Right lobe of liver (tissue), 4 donors: ENCODE results near the gene EMC10.

Source experiments
- POLR2A ChIP-seq: fragments of 450-650 bp; IDR thresholded peaks from one replicate; pipeline ENCODE4 v1.6.1; 2017; ENCODE audit warnings: antibody characterized with exemption, mild to moderate bottlenecking
- TF ChIP-seq, protein P1 (sequence below), 4 donors: fragments of 200-600 bp in 3 of 4; fragments of 450-650 bp in 1 of 4; IDR thresholded peaks; one replicate each; pipeline versions ENCODE4 v1.5.1 to v1.8.0; 2016 to 2022; ENCODE audit warnings: antibody characterized with exemption in 4 of 4, mild to moderate bottlenecking in 2 of 4
- donor health status: DM: no; HTN: no; CAD: no.
- donor health status: DM: no; HTN: no; CAD: no.
- donor health status: DM: no; HTN: yes; CAD: no.

DNA sequence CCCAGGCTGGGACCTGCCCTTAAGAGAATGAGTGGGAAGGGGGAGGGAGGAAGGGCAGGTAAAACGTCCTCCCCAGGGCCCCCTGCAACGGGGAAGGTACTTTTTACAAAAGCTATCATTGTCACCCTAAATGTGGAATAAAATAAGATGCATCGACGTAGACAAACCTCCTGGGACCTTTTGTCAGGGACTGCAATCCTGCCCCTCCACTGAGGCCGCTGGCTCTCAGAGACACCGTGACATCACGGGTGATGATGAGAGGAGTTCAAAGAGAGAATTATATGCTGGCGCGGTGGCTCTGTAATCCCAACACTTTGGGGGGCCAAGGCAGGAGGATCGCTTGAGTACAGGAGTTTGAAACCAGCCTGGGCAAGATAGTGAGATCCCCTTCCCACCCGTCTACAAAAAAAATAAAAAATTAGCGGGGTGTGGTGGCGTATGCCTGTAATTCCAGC lies 45.4 kb upstream of the EMC10 start:
- TF ChIP-seq, protein P1, sequence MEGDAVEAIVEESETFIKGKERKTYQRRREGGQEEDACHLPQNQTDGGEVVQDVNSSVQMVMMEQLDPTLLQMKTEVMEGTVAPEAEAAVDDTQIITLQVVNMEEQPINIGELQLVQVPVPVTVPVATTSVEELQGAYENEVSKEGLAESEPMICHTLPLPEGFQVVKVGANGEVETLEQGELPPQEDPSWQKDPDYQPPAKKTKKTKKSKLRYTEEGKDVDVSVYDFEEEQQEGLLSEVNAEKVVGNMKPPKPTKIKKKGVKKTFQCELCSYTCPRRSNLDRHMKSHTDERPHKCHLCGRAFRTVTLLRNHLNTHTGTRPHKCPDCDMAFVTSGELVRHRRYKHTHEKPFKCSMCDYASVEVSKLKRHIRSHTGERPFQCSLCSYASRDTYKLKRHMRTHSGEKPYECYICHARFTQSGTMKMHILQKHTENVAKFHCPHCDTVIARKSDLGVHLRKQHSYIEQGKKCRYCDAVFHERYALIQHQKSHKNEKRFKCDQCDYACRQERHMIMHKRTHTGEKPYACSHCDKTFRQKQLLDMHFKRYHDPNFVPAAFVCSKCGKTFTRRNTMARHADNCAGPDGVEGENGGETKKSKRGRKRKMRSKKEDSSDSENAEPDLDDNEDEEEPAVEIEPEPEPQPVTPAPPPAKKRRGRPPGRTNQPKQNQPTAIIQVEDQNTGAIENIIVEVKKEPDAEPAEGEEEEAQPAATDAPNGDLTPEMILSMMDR (IDR thresholded peaks at IDR 0.05): no peak
- no peak for TF ChIP-seq POLR2A
